Fibroblast of pulmonary artery (primary cell): ENCODE results near the gene STMN1.

ENCODE experiments used
- DNase-seq: peaks from one replicate; pipeline ENCODE4 v3.0.0-alpha.2; 2010; ENCODE audit warnings: low read depth
- H3K4me3 ChIP-seq: replicated peaks from 2 replicates; pipeline ENCODE4 v1.5.1; 2011; ENCODE audit warnings: low read depth, mild to moderate bottlenecking, control low read depth, low read length, moderate library complexity
- CTCF ChIP-seq: IDR thresholded peaks from 2 replicates; pipeline ENCODE4 v1.5.1; 2011; ENCODE audit warnings: mild to moderate bottlenecking, control low read depth, low read length, inconsistent platforms; ENCODE audit errors: missing control alignments

The STMN1 gene

GRCh38 chr1:25871086-25871703 is 35.0 kb downstream of the STMN1 start:
- no peak for DNase-seq
- H3K4me3 ChIP-seq = no peak overlapping the region
- TF ChIP-seq CTCF = no peak

GRCh38 chr1:25870614-25871013 is 35.6 kb downstream of the STMN1 start:
- no peak overlapping the region for H3K4me3 ChIP-seq
- no peak for TF ChIP-seq CTCF
- DNase-seq = no peak

- H3K4me3 ChIP-seq = no peak overlapping the region
- no peak for TF ChIP-seq CTCF
- no peak for DNase-seq
Observed at GRCh38 chr1:25869909-25870606, 36.2 kb downstream of the STMN1 start.

- no peak for TF ChIP-seq CTCF
- no peak for DNase-seq
- H3K4me3 ChIP-seq = no peak overlapping the region
Observed at GRCh38 chr1:25867210-25867991, 38.8 kb downstream of the STMN1 start.

DNA sequence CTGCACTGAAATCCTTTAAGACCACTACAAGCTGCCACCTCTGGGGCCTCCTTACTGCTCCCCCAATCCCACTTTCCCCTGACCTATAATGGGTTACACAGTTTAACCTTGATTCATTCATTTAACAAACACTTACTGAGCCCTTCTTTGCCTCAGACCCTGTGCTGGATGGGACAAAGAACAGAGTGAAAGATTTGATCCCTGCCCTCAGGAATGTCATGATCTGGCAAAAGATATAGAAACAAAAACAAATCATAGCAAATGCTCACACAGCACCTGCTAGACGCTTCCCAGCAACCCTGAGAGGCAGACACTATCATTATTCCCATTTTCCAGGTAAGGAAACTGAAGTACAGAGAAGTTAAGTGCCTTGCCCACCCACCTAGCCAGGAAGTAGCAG is 39.9 kb downstream of the STMN1 start:
- H3K4me3 ChIP-seq = no peak overlapping the region
- TF ChIP-seq CTCF = no peak
- DNase-seq = no peak

- no peak overlapping the region for H3K4me3 ChIP-seq
- TF ChIP-seq CTCF = no peak
- no peak for DNase-seq
Observed at GRCh38 chr1:25864434-25864833, 41.8 kb downstream of the STMN1 start.
